Fibroblast of upper back skin (primary cell): ENCODE measurements around the gene CMPK1.
"Not testable (repeated sequence)": the region's sequence is repeated elsewhere in the genome, so short reads cannot be mapped to it uniquely, and the experiment has no call there.

Experiments used
- DNase-seq: peaks from one replicate; pipeline ENCODE4 v3.0.0-alpha.2; 2013

Gene CMPK1

DNA sequence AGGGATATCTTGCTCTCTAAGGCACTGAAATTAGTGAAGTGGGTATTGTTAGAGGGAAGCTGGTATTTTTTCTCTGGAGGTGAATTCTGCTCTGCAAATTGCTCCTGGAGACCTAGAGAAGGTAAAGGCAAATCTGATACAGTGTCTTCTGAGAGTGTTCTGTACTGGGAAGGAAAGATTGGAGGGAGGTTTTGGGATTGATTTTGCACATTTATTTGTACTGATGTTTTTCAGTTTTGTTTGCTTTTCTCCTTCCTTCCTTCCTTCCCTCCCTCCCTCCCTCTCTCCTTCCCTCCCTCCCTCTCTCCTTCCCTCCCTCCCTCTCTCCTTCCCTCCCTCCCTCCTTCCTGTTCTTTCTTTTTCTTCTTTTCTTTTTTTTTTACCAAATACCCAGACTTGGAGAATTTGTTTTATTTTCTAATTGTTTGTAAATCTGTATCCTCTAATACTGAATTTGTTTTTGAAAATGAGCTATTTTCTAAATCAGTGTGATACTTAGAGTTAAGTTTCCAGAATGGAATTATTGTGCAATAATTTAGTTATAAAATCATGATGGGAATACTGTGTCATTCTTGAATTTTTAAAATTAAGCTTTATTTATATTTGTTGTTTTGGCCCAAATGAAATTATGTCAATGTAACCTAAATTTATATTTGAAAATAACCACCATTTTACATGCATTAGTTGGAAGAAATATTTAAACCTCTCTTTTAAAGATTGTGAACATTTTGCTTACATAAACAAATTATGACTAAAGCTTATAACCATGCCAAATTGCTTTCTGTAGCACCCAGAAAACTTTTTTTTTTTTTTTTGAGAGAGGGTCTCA lies 4.9 kb downstream of the CMPK1 start:
- no peak for DNase-seq

GRCh38 chr1:47340227-47340626 lies 6.6 kb downstream of the CMPK1 start:
- no peak for DNase-seq

- DNase-seq, result not testable (repeated sequence)
Measured at GRCh38 chr1:47346979-47347378, 13.4 kb downstream of the CMPK1 start.

GRCh38 chr1:47347735-47348134 lies 14.1 kb downstream of the CMPK1 start:
- no peak for DNase-seq

GRCh38 chr1:47348246-47348645 lies 14.7 kb downstream of the CMPK1 start:
- no peak for DNase-seq

DNA sequence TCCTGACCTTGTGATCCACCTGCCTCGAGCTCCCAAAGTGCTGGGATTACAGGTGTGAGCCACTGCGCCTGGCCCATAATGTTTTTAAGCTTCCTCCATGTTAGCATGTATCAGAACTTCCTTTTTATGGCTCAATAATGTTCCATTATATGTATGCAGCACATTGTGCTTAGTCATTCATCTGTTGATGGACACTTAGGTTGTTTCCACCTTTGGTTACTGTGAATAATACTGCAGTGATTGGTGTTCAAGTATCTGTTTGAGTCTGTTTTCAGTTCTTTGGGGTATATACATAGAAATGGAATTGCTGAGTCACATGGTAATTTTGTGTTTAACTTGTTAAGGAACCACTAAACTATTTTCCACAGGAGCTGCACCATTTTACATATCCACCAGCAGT lies 17.7 kb downstream of the CMPK1 start:
- DNase-seq, result peak; percentile 37

DNA sequence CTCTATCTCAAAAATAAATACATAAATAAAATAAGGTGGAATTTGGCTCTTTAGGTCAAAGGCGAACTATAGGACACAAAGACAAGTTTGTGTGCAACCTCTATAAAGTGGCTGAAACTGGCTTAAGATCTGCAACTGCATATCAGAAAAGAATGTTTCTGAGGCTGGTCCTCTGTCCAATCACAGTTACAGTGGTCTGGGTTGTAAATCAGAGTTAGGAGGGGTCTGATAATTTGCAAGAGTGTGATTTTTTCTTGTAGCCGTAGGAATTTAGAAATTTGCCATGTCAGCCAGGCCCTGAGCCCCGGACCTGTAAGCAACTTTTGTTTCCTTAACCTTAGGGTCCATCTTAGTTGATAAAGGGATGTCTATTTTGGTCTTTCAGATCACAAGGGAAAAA lies 27.8 kb downstream of the CMPK1 start:
- DNase-seq, result no peak

- peak; percentile 11 for DNase-seq
Measured at GRCh38 chr1:47362828-47363227, 29.2 kb downstream of the CMPK1 start.

DNA sequence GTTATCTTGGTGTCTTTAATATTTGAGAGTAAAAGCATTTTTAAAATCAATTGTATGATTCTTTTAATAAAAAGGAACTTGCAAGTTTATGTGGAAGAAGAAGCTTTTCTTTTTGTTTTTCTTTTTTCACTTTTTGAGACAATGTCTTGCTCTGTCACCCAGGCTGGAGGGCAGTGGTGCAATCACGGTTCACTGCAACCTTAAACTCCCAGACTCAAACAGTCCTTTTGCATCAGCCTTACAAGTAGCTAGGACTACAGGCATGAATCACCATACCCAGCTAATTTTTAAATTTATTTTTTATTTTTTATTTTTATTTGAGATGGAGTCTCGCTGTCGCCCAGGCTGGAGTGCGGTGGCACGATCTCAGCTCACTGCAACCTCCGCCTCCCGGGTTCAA lies 34.1 kb downstream of the CMPK1 start:
- no peak for DNase-seq

DNA sequence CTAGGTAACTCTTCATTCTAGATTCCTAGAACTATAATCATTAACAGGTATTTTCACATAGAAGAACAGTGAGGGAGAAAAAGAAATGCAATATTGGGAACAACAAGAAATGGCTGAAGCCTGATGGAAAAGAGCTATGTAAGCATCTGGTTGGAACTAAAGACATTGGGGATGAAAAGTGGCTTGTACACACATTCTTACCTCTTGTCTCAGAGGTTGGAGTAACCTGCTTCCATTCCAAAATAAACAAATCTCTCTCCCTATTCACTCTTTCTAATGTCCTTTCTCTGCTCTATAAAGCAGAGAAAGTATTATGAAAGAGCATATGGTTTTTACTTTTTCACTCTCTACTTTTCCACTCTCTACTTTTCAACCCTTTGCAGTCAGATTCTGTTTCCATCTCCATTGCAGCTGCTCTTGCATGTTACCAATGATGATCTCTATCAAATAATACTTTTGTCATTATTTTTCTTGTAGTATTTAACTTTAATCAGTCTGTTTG lies 37.5 kb downstream of the CMPK1 start:
- DNase-seq, result no peak

GRCh38 chr1:47374501-47374900 lies 40.9 kb downstream of the CMPK1 start:
- no peak for DNase-seq

DNA sequence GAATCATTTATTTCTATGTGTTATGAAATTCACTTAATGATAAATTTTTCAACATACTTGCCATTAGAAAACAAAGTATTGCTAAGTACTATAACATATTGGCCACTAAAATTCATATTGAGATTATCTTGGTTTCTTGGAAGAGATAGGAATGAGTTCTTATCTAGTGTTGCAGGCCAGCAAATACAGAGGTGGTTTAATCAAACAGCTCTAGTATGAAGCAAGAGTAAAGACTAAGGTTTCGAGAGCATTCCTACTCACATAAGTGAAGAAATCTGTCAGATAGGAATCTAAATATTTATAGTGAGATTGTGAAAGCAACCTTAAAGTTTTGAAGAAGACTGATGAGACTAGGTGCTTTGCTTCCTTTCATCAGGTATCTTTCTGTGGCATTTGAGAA lies 44.6 kb downstream of the CMPK1 start:
- no peak for DNase-seq

DNA sequence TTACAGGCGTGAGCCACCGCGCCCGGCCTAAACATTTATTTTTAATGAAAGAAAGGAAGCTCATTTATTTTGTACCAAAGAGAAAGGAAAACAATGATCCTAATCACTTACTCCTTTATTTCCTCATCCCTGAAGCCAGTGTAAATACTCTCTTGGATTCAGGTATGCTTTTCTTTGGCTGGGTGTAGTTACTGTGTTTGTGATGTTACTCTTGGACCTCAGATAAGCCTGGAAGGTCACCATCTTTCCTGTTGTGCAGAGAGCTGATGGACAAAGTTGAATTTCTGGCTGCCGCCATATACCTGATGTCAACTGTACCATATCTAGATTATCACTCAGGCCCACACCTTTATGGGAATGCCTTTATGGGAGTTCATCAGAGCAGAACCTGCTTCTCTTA lies 47.1 kb downstream of the CMPK1 start:
- no peak for DNase-seq

DNA sequence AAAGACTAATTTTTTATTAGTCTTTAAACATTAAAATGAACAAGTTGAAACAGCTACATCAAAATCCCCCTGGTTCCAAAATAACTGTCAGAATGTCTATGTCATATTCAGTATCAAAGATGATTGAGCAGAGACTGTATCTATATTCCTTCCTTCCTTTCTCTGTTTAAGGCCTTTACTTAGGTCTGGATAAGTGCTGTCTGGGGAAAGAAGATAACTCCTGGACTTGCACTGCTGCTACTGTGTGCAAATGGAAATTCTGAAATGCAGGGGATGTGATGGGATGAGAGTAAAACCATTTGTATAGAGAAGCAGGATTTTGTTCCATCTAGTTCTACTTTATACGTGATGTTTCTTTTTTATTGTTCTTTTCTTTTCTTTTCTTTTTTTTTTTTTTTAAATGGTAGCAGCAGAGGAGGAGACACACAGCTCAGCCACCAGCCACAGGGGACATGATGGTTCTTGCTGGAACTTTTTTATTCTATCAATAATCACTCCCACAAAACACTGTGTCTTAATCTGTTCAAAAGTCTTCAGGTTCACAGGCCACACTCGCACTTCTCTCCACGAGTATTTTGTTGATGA lies 48.9 kb downstream of the CMPK1 start:
- DNase-seq, result no peak

- no peak for DNase-seq
Measured at GRCh38 chr1:47384083-47384482, 50.5 kb downstream of the CMPK1 start.

- DNase-seq, result no peak
Measured at GRCh38 chr1:47385020-47385419, 51.4 kb downstream of the CMPK1 start.

GRCh38 chr1:47386268-47386667 lies 52.7 kb downstream of the CMPK1 start:
- DNase-seq, result no peak

- DNase-seq, result no peak
Measured at GRCh38 chr1:47388030-47388890, 54.7 kb downstream of the CMPK1 start.

DNA sequence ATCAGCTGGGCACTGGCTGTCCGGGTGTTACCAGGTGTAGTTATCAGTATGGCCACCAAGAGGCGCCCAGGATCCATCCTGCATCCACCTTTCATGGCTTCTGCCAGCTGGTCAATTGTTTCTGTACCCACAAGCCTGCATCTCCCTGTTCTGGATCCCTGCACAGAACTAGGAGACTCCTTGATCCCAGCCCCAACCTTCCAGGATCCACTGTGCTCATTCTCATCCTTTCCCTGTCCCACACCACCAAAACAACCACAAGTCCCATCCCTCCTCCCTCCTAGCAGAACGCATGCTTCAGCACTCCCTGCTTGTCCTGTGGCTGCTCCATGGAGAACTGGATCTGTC lies 55.3 kb downstream of the CMPK1 start:
- peak; percentile 60 for DNase-seq

DNA sequence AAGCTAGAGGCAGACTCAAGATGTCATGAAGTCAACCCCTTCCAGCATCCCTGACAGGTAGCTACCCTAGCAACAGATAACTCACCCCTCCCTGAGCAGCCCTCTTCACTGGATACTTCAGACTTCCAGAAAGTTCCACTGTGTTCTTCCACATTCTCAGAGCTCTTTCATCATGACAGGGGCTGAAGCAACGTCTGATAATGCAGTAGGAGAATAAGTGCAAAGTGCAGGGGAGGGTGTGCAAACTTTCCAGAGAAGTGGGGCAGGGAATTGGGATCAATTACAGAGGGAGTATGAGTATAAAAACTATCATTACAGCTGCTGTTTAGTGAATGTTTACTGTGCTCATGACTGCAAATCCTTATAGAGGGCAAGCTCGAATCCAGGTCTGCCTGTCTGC lies 56.1 kb downstream of the CMPK1 start:
- no peak for DNase-seq

GRCh38 chr1:47390843-47391242 lies 57.3 kb downstream of the CMPK1 start:
- DNase-seq, result no peak

- no peak for DNase-seq
Measured at GRCh38 chr1:47393141-47393540, 59.6 kb downstream of the CMPK1 start.

GRCh38 chr1:47395433-47395832 lies 61.8 kb downstream of the CMPK1 start:
- DNase-seq, result no peak
